8988T (cell line): Measurements from ENCODE around the gene CSPG4.
"Not testable (repeated sequence)": the region's sequence is repeated elsewhere in the genome, so short reads cannot be mapped to it uniquely, and the experiment has no call there.

Experiments used
- DNase-seq: peaks from one replicate; pipeline ENCODE4 v3.0.0; 2011

Gene CSPG4

DNA sequence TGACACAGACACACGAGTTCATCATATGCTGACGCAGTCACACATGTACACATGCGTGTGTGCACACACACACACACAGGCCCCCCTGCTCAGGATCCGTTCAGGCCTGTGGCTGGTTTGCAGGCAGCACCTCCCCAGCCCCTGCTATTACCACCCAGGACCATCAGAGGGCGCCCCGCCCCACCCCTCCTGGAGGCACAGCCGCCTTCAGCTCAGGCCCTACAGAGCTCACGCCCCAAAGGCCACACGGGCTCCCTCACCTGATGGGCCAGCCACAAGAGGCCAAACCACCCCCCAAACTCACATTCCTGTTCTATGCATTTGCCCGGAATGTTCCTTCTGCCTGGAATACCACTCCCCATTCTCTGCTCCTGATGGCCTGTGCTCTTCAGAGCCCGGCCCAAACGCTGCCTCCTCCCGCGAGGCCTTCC is 26.4 kb downstream of the CSPG4 start:
- DNase-seq, result not testable (repeated sequence)

DNA sequence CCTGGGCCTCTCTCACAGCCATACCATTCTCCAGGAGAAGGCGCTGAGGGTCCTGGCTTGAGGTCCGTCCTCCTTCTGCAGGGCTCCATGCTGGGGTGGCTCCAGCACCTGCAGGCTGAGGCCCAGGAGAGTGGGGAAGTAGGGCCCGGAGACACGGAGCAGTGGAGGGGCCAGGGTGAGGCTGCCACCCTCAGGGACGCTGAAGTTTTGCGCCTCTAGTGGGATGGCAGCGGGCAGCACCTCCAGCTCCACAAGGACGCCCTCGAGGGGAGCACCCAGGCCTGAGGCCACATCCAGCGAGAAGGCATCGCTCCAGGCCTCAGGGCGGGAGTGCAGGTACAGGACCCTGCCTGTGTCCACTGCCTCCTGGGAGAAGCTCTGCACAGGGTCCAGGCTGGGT is 27.5 kb downstream of the CSPG4 start:
- DNase-seq, result peak; percentile 57

DNA sequence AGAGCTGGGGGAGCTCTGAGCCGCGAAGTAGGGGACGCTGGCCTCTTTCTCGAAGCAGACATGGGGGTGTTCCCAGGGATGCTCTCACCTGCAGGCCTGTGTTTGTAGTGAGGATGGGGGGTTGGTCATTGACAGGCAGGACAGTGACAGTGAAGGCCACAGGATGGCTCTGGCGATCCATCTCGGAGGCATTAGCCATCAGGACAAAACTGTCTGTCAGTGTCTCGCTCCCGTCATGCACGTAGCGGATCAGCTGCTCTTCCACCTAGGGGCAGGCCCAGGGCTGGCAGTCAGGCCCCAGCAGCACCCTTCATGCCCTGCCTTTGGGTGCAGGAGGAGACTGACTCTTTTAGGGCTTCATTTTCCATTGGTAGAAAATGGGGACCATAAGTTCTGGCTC is 28.0 kb downstream of the CSPG4 start:
- no peak for DNase-seq

DNA sequence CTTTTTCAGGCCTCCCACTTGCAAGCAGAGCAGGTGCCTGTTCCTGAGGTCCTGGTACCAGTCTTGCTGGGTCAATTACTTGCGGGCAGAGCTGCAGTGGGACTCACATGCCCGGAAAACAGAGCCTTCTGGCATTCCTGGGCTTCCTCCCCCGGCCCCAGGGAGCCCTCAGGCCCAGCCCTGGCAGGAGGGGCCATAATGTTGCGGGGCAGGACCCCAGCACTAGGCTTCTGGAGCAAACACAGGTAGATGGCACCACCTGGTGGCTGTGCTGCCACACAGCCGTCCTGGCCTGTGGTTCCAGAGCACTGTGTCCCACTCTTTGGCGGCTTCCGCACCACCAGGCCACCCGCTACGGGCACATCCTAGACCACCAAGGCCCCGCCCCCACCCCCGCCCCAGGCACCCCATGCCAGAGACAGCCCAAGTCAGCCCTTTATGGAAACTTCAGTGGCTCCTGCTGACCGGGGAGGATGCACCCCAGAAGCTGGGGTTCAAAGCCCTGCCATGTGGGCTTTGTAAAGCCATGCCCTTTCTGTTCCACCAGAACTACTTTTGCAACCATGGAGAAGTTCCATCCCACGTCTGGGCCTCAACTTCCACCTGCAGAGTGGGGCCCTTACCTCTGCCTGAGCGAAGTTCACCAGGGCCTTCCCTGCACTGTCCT is 28.9 kb downstream of the CSPG4 start:
- DNase-seq, result peak; percentile 83

DNA sequence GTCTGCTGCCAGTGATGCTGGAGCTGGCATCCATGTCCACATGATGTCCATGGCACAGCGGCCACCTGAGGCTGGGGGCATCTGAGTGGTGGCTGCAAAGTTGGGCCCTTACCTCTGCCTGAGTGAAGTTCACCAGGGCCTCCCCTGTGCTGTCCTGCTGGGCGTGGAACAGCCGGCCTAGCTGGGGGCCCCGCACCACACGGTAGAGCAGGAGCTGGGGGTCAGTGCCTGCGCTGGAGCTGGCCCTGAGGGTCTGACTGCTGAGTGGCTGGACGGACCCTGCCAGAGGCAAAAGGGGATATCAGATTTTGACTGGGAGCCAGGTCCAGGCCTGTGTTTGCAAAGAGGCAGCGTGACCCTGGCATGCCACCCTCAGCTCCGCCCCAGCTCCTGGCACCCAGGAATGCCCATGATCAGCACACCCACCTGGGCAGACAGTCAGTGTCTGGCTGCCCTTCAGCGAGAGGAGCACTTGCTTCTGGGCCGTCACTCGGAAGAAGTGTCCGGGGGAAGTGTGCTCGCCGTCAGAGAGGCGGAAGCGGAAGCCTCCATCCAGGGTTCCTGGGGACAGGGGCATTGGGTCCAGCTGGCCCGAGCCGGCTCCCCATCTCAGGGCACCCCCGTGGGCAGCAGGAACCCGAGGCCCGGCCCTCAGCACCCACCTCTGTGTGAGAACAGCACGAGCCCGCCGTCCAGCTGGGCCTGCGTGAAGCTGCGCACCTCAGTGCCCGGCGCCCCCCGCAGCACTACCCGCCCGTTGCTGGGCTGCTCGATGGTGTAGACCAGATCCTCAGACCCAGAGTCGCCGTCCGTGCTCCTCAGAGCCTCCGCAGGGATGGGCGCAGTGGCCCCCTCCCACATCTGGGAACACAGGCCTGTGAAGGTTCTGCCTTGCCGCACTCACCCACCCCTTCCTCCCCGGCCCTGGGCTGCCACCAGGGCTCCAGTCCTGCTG is 30.2 kb downstream of the CSPG4 start:
- no peak for DNase-seq

DNA sequence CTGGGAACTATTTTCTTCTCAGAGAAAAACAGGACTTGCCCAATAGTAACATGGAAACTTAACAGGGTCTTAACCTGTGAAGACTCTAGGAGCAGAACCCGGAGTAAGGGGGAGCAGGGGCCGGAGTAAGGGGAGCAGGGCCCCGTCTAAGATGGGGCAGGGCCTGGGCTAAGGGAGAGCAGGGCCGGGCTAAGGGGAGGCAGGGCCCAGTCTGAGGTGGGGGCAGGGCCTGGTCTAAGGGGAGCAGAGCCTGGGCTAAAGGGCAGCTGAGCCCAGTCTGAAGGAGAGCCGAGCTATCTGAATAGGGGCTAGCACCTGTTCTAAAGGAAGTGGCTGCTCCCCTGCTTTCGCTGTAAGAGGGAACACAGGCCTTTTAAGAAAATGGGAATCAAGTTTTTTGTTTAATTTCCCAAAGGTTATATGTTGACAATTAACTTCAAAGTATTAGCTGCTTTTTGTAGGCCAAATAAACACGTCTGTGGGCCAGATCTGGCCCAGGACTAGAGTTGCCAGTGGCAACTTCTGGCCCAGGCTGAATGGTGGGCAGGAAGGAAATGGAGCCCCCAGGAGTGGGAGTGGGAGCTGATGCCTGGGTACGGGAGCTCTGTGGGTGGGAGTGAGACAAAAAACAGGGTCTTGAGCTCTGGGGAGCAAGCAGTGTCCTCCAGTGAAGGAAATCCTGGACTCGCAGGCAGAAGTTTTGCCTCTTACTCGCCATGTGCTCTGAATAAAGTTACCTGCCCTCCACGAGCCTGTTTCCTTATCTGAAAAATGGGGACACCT is 32.5 kb downstream of the CSPG4 start:
- no peak for DNase-seq

DNA sequence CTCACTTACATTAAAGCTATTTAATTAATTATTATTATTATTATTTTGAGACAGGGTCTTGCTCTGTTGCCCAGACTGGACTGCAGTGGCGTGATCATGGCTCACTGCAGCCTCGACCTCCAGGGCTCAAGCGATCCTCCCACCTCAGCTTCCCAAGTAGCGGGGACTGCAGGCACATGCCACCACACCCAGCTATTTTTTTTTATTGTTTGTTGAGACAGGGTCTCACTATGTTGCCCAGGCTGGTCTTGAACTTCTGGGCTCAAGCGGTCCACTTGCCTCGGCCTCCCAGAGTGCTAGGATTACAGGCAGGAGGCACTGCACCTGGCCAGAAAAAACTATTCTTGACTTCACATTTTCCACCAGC is 34.3 kb downstream of the CSPG4 start:
- not testable (repeated sequence) for DNase-seq

DNA sequence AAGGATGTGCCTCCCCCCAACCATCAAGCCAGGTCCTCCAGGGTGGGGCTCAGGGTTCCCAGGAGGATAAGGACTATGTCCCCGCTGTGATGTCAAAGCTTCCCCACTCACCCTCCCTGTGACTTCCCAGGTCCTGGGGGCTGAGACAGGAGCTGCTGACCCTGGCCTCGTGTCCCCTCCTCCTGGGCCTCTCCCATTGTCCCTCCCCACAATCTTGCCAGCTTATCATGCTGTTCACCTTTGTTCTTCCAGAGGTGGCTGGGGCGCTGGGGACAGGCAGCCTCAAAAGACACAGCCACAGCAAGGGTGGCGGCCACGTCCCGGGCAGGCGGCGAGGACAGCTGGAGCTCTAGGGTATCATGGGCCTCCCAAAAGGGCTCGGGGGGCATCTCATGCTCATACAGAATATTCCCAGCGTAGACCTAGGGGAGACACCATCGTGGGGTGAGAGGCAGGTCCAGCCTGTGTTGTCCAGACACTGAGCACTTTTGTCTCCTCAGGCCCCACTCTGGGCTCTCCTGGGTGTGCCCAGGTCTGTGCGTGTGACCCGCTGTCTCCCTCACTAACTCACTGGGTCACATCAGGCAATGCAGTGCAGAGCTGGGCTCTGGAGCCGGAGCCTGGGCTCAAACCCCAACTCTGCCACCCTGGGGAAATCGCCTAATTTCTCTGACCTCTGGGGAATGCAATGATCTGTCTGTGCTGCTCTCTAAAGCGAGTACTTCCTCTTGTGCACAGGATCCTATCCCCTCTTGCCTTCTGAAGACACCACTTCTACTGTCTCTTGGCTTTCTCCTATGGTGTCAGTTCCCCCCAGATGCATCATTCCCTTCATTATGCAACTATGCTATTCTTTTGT is 35.0 kb downstream of the CSPG4 start:
- no peak for DNase-seq

DNA sequence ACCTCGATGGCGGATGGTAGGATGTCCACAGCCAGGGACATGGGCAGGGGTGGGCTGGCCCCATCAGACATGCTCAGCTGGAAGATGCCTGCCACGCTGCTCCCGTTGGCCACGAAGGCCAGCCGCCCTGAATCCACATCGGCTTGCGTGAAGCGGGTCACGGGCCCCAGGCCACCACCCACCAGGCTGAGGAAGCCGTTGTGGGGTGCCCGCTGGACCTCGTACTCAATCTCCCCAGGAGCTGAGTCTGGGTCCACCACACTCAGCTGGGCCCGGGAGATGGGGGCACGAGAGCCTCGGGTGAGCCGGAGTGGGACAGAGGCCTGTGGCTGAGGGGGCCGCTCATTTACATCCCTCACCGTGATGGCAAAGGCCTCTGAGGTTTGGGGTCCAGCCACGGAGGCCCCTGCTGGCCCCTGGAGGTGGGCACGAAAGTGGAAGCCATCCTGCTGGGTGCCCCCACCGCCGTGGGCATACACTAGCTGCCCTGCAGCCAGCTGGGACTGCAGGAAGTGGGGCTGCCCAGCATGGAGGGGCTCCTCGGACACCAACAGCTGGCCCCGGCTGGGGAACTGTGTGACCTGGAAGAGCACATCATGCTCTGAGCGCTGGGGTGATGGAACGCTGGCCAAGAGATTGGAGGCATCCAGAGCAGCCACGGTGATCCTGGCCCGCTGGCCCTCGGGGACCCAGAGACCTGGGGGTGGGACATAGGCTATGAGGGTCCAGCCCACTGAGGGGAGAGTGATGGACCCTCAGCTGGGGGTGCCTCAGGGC is 35.8 kb downstream of the CSPG4 start:
- DNase-seq, result no peak

DNA sequence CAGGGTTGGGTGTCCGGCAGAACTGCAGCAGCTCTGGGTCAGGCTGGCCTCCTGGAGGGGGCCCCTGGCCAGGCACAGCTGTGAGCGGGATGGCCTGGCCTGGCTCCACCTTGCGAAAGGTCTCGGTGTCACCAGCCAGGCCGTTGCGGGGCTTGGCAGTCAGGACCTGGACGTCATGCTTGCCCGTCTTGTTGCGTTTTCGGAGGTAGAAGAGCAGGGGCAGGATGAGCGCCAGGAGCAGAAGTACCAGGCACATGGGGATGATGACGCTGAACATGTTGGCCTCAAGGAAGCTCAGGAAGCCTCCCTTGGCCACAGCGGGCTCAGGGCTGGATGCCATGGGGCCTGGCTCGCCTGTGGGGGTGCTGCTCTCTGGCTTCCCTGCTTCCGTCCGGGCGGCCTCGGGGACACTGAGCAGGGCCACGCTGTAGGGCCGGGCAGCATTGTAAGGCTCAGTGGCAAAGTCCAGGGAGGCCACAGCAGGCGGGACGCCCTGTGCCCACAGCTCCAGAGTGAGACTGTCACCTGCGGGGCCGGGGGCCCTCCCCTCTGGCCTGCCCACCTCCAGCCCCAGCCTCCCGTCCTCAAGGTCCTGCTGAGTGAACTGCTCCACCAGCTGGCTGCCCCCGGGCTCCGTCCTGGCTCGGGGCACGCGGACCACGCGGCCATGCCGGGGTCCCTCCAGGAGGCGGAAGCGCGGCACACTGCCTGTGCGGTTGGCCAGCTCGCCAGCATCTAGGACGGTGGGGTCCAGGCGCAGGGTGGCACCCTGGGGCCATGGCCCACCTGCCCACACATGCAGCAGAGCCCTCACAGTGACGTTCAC is 36.9 kb downstream of the CSPG4 start:
- DNase-seq, result no peak

DNA sequence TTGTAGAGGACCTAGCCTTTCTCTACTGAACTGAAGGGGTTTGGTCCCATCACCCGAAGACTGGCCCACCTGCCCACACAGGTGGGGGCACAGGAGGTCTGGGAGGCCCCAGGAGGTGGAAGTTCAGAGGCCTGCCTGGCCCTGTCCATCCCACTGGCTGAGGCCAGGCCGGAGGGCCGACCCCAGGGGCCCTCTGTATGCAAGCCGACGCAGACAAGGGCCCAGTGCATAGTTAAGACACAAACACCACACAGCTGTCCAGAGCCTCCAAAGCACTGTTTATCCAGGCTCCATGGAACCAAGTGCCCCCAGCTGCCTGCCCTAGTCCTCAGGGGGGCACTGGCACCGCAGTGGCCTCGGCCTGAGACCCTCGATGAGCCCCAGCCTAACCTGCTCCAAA is 38.3 kb downstream of the CSPG4 start:
- no peak for DNase-seq

DNA sequence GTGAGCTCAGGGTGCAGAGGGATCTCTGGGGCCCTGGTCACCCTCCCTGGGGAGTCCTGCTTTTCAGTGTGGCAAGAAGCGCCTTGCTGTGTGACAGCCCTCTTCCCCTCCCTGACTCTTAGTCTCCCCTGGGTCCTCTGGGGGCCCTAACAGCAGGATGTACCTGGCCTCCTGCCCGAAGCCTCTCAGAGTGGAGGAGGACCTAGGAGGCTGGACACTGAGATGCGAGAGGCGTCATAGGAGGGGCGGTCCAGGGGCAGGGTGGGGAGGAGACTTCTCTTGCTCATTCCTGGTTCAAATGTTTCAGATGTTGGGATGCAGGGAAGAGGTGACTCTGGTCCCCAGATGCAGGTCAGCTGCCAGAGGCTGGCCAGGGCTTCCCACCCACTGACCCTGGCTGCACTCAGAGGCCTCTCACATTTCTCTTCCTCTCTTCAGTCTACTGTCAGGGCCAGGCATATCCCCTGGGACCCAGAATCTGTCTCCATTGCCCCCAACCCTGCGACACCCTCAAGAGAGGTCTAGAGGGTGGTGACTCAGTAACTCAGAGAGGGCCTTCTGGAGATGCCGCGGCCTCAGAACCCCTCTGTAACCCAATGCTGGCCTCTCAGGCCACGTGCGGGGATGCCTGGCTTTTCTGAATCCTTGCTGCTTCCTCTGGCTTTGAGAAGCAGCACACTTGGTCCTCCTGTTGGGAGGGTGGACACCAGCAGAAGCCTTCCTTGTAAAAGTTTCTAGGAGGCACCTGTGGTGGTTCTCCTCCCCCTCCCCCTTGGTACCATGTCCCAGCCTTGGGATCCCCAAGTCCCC is 39.0 kb downstream of the CSPG4 start:
- DNase-seq, result no peak

DNA sequence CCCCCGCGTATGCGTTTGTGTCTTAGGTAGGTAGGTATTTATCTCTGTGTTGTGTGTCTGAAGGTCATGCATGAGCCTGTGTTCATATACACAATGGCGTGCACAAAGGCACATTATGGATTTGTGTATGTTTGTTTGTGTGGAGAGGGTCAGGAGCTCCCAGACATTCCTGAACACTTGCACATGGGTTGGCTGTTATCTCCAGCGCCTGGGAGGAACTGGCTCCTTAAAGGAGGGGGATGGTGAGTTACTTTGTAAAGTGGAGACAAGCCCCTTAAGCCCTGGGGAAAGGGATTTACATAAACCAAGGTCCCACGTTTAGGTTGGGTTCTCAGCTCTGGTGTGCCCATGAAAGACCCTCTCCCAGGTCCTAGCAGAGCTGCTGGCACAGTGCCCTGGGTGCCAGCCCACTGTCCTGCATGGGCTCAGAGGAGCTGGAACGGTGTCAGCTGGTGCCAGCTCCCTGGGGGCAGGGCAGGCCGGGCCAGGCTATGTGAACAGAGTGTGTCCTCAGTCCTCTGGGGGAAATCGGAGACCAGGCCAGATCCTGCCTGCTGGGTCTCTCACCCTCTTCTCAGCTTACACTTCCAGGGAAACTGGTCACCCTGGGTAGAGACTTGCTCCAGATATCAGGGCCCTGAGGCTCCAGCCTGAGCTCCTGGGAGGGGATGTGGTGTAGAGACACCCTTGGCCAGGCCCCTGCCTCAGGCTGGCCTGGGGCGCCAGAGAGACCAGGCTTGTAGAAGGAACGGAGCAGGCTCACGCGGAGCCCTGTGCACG is 39.8 kb downstream of the CSPG4 start:
- DNase-seq, result no peak

DNA sequence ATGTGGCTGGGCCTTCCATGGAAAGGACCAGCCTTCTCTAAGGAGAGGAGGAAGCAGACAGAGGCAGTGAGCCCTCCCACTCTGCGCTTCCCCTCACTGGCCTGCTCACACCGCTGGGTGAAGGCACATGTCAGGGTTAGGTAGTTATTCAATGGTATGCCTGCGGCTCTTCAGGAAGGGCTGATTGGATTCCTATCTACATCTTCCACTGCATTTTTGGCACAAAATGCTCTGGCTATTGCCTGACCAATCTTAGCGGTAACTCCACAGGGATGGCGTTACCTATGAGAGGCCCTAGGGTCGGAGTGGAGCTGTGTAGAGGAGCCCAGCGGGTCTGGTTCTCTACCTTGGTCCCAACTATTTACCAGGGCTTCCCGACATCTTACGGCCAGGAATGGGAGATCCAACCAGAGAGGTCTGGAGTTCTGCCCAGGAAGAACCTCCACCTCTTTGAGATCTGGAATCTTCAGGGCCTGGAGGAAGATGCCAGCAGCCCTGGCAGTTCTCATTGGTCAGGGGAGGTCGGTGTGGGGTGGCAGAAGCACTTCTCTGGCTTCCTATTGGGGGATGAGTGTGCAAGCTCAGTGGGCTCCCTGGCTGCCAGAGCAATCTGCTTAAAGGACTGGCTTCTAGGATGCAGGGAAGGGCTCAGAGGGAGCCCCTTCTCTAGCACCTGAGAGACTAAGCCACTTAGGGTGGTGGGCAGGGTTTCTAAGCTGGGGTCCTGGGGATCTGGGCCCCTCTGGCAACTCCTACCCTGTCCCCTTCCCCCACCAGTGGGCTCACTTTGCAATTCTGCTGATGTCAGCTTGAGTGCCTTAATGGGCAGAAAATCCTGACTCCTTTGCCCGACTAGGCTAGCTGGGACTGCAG is 40.7 kb downstream of the CSPG4 start:
- no peak for DNase-seq

DNA sequence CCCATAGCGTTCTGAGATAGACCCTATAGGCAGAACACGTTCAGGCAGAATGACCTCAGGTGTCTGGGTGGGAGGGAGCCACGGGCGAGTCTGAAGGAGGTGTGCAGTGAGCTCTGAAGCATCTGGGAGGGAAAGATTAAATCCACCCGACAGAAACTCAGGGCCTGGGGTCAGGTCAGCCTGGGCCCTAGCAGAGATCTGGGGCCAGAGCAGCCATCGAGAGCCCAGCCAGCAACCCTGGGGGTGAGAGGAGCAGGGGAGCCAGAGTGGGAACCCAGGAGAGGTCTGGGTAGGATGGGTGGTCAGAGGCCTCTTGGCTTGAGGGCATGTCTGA is 42.8 kb downstream of the CSPG4 start:
- no peak for DNase-seq

DNA sequence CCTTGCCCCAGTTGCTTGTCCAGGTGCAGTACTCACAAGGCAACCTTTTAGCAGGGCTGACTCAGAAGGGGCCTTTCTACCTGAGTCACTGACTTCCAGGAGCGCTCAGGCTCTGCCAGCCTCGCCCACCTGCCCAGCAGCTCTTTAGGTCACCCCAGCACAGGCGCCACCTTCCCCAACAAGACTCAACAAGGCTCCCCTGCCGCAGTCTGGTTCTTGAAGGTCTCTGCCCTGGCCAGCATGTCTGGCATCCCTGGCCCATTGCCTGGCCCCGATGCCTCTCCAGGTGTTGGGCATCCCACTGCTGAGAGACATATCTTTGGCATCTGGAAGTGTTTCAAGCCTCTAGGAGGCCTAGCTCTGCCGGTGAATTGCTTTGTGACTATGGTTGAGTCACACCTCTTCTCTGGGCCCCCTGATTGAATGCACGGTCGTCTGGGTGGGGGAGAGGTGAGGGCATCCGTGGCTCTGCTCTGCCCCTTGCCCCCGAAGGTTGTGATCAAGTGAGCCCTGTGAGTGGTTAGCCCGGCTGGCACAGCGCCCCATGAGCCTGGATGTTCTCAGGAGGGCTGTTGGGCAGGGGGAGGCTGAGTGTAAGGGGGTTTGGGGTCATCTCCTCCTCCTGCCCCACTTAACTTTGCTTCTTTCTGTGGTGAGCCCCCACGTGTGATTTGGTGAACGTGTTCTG is 43.3 kb downstream of the CSPG4 start:
- DNase-seq, result peak; percentile 55

DNA sequence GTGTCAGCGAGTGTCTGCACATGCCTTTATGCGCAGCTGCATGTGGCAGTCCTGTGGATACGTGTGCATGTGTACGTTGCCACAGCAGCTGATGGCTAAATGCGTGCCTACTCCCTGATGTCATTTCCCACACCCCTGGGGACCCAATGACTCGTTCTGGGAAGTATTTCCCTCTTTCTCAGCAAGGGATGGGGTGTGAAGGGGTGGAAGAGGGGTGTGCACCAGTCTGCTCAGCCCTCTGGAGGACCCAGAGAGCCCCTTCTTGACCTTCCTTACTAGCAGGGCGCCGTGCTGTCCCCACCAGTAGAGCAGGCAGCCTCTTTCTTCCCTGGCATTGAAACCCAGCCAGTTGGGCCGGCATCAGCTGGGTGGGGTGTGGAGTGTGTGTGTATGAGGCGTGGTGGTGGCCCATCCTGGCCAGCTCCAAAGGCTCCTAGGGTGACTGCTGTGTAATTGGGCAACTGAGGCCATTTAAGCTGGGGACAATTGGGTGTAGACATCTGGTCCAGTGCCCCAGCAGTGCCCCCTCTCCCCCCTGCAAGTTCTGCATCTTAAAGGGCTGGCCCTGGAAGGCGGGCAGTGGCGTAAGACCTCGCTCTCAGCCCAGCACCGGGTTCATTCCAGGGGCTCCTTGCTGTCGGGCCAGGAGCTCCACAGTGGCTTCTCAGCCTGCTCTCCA is 45.7 kb downstream of the CSPG4 start:
- DNase-seq, result peak; percentile 75
